Endodermal cell (in vitro differentiated cells): ENCODE data around the gene CRHR1. TPM values are rescaled to one million over a fixed set of nuclear protein-coding genes. Genes with fewer than 3 reads are reported as not detected.

Source experiments
- DNase-seq: peaks from one replicate; pipeline ENCODE4 v3.0.0-alpha.2; 2017
- H3K27ac ChIP-seq: 2 replicates; pipeline ENCODE4 v1.5.1; 2013; ENCODE audit warnings: mild to moderate bottlenecking, low read depth, low read length, moderate library complexity
- H3K27me3 ChIP-seq: 2 replicates; pipeline ENCODE4 v1.6.1; 2013; ENCODE audit warnings: mild to moderate bottlenecking, low read length, moderate library complexity; ENCODE audit not compliant: insufficient read depth, control insufficient read depth, poor library complexity, severe bottlenecking
- H3K36me3 ChIP-seq: 2 replicates; pipeline ENCODE4 v1.7.0; 2013; ENCODE audit warnings: mild to moderate bottlenecking, low read length, moderate library complexity; ENCODE audit not compliant: control insufficient read depth, insufficient read depth
- H3K4me1 ChIP-seq: one replicate; pipeline ENCODE4 v1.7.0; 2013; ENCODE audit warnings: low read length; ENCODE audit not compliant: control insufficient read depth, insufficient read depth
- H3K4me3 ChIP-seq: 2 replicates; pipeline ENCODE4 v1.5.1; 2013; ENCODE audit warnings: mild to moderate bottlenecking, low read length, moderate library complexity
- H3K9ac ChIP-seq: 2 replicates; pipeline ENCODE4 v1.6.1; 2013; ENCODE audit warnings: mild to moderate bottlenecking, low read length, moderate library complexity; ENCODE audit not compliant: poor library complexity, severe bottlenecking; ENCODE audit errors: extremely low read depth
- H3K9me3 ChIP-seq: 2 replicates; pipeline ENCODE4 v1.6.1; 2013; ENCODE audit warnings: mild to moderate bottlenecking, low read length, moderate library complexity; ENCODE audit not compliant: control insufficient read depth
- H3K27ac Mint-ChIP-seq: 2 replicates; pipeline ENCODE4 v1.8.0; 2020; ENCODE audit warnings: mixed read lengths
- H3K27me3 Mint-ChIP-seq: 2 replicates; pipeline ENCODE4 v1.8.0; 2021; ENCODE audit warnings: mild to moderate bottlenecking, mixed read lengths; ENCODE audit not compliant: insufficient read depth
- H3K36me3 Mint-ChIP-seq: 2 replicates; pipeline ENCODE4 v1.8.0; 2020; ENCODE audit warnings: low read depth, mixed read lengths
- H3K4me1 Mint-ChIP-seq: 2 replicates; pipeline ENCODE4 v1.8.0; 2020; ENCODE audit warnings: mixed read lengths
- H3K4me3 Mint-ChIP-seq: 2 replicates; pipeline ENCODE4 v1.8.0; 2020; ENCODE audit warnings: mild to moderate bottlenecking, moderate library complexity, mixed read lengths
- H3K9me3 Mint-ChIP-seq: 2 replicates; pipeline ENCODE4 v1.8.0; 2020; ENCODE audit warnings: mild to moderate bottlenecking, mixed read lengths
- WGBS, 2 experiments: methylation state at CpG; one replicate each; pipeline versions ENCODE4 v1.1.5 to v1.1.7; 2013; ENCODE audit warnings: missing lambda C conversion rate in 2 of 2, mixed read lengths in 1 of 2; ENCODE audit not compliant: insufficient coverage in 1 of 2, insufficient read length in 1 of 2; 5-methylcytosine and 5-hydroxymethylcytosine counted together
- total RNA-seq, 2 donors: library from RNA; stranded (reverse); fragmentation: NEBNext Ultra II Directional in 1 of 2; extraction: Animal tissue kit (Norgen Biotek cat#: 25700) in 1 of 2; gene quantifications; 2 replicates in 1 of 2; 3 replicates in 1 of 2; pipeline ENCODE4 v1.2.1, GENCODE V29; 2021
- TF ChIP-seq, protein P1 (sequence below): fragments of 200-600 bp; sonication (generic); conservative IDR thresholded peaks from 2 replicates; pipeline ENCODE4 v1.5.0; 2021; ENCODE audit warnings: antibody characterized with exemption, mild to moderate bottlenecking

The CRHR1 gene
- total RNA-seq, 2 donors from 2014 or later = 0.81 to 1.8 TPM

DNA sequence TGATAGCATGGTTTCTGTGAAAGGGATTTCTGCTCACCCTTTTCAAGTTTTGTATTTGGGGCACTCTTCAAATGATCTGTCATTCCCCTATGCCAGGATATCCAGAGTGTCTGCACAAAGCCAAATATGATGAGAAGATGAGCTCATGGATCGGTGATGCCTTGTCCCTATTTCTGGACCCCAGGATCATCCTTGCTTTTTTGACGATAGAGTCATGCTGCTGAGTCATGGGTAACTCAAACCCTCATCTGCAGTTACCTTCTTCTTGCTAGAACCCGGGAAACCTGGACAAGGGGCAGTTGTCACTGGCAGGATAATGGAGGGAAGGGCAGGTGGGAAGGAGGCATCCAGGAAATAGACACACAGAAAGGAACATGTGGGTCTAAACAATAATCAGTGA is 92.4 kb downstream of the CRHR1 start:
- TF ChIP-seq, protein P1, sequence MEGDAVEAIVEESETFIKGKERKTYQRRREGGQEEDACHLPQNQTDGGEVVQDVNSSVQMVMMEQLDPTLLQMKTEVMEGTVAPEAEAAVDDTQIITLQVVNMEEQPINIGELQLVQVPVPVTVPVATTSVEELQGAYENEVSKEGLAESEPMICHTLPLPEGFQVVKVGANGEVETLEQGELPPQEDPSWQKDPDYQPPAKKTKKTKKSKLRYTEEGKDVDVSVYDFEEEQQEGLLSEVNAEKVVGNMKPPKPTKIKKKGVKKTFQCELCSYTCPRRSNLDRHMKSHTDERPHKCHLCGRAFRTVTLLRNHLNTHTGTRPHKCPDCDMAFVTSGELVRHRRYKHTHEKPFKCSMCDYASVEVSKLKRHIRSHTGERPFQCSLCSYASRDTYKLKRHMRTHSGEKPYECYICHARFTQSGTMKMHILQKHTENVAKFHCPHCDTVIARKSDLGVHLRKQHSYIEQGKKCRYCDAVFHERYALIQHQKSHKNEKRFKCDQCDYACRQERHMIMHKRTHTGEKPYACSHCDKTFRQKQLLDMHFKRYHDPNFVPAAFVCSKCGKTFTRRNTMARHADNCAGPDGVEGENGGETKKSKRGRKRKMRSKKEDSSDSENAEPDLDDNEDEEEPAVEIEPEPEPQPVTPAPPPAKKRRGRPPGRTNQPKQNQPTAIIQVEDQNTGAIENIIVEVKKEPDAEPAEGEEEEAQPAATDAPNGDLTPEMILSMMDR = no peak
- no peak overlapping the region for H3K9ac ChIP-seq
- H3K36me3 ChIP-seq = no peaks in the 10 kb centered on the region
- Mint-ChIP-seq H3K27me3 (peaks cover 8% of the 10 kb centered on the region), H3K4me3 (no peak overlapping the region), H3K4me1 (no peaks in the 10 kb centered on the region), H3K27ac (no peak overlapping the region), H3K36me3 (no peaks in the 10 kb centered on the region), H3K9me3 (no peaks in the 10 kb centered on the region)
- 79 to 87% methylated on average over 3 of the region's 3 CpGs for WGBS, 2 experiments
- peaks cover 23% of the 10 kb centered on the region for H3K27me3 ChIP-seq
- no peak overlapping the region for H3K4me3 ChIP-seq
- H3K4me1 ChIP-seq = no peaks in the 10 kb centered on the region
- H3K27ac ChIP-seq = no peak overlapping the region
- DNase-seq = no peak
- H3K9me3 ChIP-seq = no peaks in the 10 kb centered on the region

DNA sequence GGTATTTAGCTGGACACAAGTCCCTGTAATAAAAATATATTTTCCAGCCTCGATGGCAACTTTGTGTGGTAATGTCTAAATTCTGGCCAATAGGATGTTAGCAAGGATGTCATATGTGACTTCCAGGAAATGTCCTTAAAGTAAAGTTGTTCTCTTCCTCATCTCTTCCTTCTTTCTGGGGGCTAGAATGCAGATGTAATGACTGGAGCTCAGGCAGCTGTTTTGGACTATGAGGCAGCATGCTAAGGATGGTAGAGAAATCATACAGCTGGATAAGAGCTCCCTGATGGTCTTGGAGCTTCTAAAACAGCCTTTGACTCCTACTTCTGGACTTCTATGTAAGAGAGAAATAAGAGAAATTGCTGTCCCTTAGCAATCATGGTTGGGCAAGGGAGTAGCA is 93.3 kb downstream of the CRHR1 start:
- no peaks in the 10 kb centered on the region for H3K36me3 Mint-ChIP-seq
- H3K27ac Mint-ChIP-seq = no peak overlapping the region
- H3K9me3 ChIP-seq = no peaks in the 10 kb centered on the region
- H3K27me3 Mint-ChIP-seq = peaks cover 11% of the 10 kb centered on the region
- H3K27ac ChIP-seq = no peak overlapping the region
- H3K4me3 ChIP-seq = no peak overlapping the region
- no peaks in the 10 kb centered on the region for H3K4me1 ChIP-seq
- TF ChIP-seq, protein P1 = no peak
- H3K27me3 ChIP-seq = peaks cover 23% of the 10 kb centered on the region
- 80 to 89% methylated on average over 1 of the region's 1 CpG for WGBS, 2 experiments
- H3K4me3 Mint-ChIP-seq = no peak overlapping the region
- no peak overlapping the region for H3K9ac ChIP-seq
- H3K36me3 ChIP-seq = no peaks in the 10 kb centered on the region
- no peaks in the 10 kb centered on the region for H3K9me3 Mint-ChIP-seq
- DNase-seq = no peak
- no peaks in the 10 kb centered on the region for H3K4me1 Mint-ChIP-seq

DNA sequence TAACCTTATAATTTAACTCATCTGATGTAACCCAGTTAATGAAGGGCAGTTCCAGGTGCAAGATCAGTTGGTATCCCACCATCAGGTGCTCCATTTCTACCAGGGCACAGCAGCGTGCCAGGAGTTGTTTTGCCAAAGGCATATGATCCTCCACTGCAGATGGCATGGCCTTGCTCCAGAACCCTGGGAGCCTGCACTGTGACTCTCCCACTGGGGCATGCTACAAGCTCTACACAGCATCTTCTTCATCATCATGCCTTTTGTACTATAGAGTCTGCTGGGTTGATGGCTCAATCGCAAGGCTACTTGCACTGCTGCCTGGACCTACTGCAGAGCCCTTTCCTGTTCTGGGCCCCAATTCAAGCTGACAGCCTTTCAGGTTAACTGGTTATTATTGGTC is 98.9 kb downstream of the CRHR1 start:
- Mint-ChIP-seq H3K36me3 (no peaks in the 10 kb centered on the region), H3K4me3 (no peak overlapping the region), H3K27ac (no peak overlapping the region), H3K9me3 (no peaks in the 10 kb centered on the region), H3K4me1 (no peaks in the 10 kb centered on the region), H3K27me3 (peaks cover 24% of the 10 kb centered on the region)
- no peak overlapping the region for H3K27ac ChIP-seq
- TF ChIP-seq, protein P1 = no peak
- no peak overlapping the region for H3K4me3 ChIP-seq
- H3K9ac ChIP-seq = no peak overlapping the region
- DNase-seq = no peak
- 88 to 91% methylated on average over 1 to 2 of the region's 2 CpGs for WGBS, 2 experiments
- H3K4me1 ChIP-seq = no peaks in the 10 kb centered on the region
- H3K9me3 ChIP-seq = no peaks in the 10 kb centered on the region
- H3K36me3 ChIP-seq = no peaks in the 10 kb centered on the region
- H3K27me3 ChIP-seq = peaks cover 16% of the 10 kb centered on the region

Other genes starting within 250 kb of the CRHR1 start
- gene SPPL2C, start 60.6 kb downstream of the CRHR1 start, total RNA-seq = not detected
- under 1 TPM; 0.69 to 0.73 TPM for gene MAPT, start 110.2 kb downstream of the CRHR1 start, total RNA-seq
- not detected for gene STH, start 214.9 kb downstream of the CRHR1 start, total RNA-seq